Measurements from ENCODE around the gene RABEPK.
A peak's percentile ranks its signal among the peaks of the same experiment; 100 is the strongest.
"Not testable (repeated sequence)": the region's sequence is repeated elsewhere in the genome, so short reads cannot be mapped to it uniquely, and the experiment has no call there.

Gene RABEPK

GRCh38 chr9:125255781-125256391 lies 55.5 kb downstream of the RABEPK start:
- no peak for DNase-seq

GRCh38 chr9:125258160-125258785 lies 57.9 kb downstream of the RABEPK start:
- no peak for DNase-seq

GRCh38 chr9:125258832-125259534 lies 58.6 kb downstream of the RABEPK start:
- no peak for DNase-seq

- DNase-seq: no peak
These were observed 60.2 kb downstream of the RABEPK start for GRCh38 chr9:125260561-125260960.

- DNase-seq: peak; percentile 52
These were observed 61.4 kb downstream of the RABEPK start, which contains the start of gene GAPVD1 for GRCh38 chr9:125261501-125262293. TSS of gene GAPVD1 (plus strand) at chr9:125261826. CDS start at chr9:125298922, 37,096 bp downstream.

- no peak for DNase-seq
These were observed 62.1 kb downstream of the RABEPK start for GRCh38 chr9:125262294-125262991.

- not testable (repeated sequence) for DNase-seq
These were observed 63.7 kb downstream of the RABEPK start for GRCh38 chr9:125264068-125264467.

GRCh38 chr9:125268394-125269013 lies 68.2 kb downstream of the RABEPK start:
- no peak for DNase-seq

- DNase-seq: no peak
These were observed 68.7 kb downstream of the RABEPK start for GRCh38 chr9:125269014-125269397.

- no peak for DNase-seq
These were observed 70.7 kb downstream of the RABEPK start for GRCh38 chr9:125271081-125271480.

- no peak for DNase-seq
These were observed 72.4 kb downstream of the RABEPK start for GRCh38 chr9:125272697-125273096.

- no peak for DNase-seq
These were observed 76.4 kb downstream of the RABEPK start for GRCh38 chr9:125276771-125277170.

GRCh38 chr9:125277411-125277810 lies 77.1 kb downstream of the RABEPK start:
- DNase-seq: no peak

- DNase-seq: no peak
These were observed 80.6 kb downstream of the RABEPK start for GRCh38 chr9:125280945-125281344.
